HCT116 (cell line): Measurements from ENCODE around the gene SERINC5.

ENCODE experiments used
- CEBPB ChIP-seq: IDR thresholded peaks from 2 replicates; pipeline ENCODE4 v1.6.1; 2012; ENCODE audit warnings: low read depth
- EZH2 ChIP-seq: fragments of 200-600 bp; sonication (generic); IDR thresholded peaks from 2 replicates; pipeline ENCODE4 v1.6.1; 2017; ENCODE audit warnings: antibody characterized with exemption, mixed run types
- FOSL1 ChIP-seq: IDR thresholded peaks from 2 replicates; pipeline ENCODE4 v1.6.1; 2012; ENCODE audit warnings: low read depth
- POLR2A ChIP-seq: IDR thresholded peaks from 2 replicates; pipeline ENCODE4 v1.7.0; 2011; ENCODE audit warnings: borderline replicate concordance; ENCODE audit not compliant: insufficient read depth, insufficient read length; ENCODE audit errors: extremely low read depth
- POLR2AphosphoS5 ChIP-seq: IDR thresholded peaks from 2 replicates; pipeline ENCODE4 v1.6.1; 2011; ENCODE audit warnings: mild to moderate bottlenecking, low read depth, low read length, moderate library complexity
- REST ChIP-seq: IDR thresholded peaks from 2 replicates; pipeline ENCODE4 v1.6.1; 2012; ENCODE audit warnings: low read depth
- ZNF274 ChIP-seq: fragments of 200-500 bp; sonication (Bioruptor generic); IDR thresholded peaks from 2 replicates; pipeline ENCODE4 v1.6.1; 2014; ENCODE audit warnings: mild to moderate bottlenecking, low read depth, low read length, inconsistent platforms
- TF ChIP-seq, protein P1 (sequence below): IDR thresholded peaks from 2 replicates; pipeline ENCODE4 v1.6.1; 2012
- TF ChIP-seq, protein P2 (sequence below), 3 experiments: fragments of 200-600 bp in 1 of 3; sonication (generic) in 1 of 3; IDR thresholded peaks in 2 of 3; conservative IDR thresholded peaks in 1 of 3; 2 replicates each; pipeline ENCODE4 v1.5.1; 2012 to 2017; ENCODE audit warnings: low read depth in 2 of 3, low read length in 2 of 3, antibody characterized with exemption in 1 of 3, borderline replicate concordance in 1 of 3, control low read depth in 1 of 3, mild to moderate bottlenecking in 1 of 3, mixed read lengths in 1 of 3, mixed run types in 1 of 3, moderate library complexity in 1 of 3; ENCODE audit not compliant: insufficient read depth in 1 of 3
- TF ChIP-seq, protein P3 (sequence below): IDR thresholded peaks from 2 replicates; pipeline ENCODE4 v1.6.1; 2011; ENCODE audit warnings: mild to moderate bottlenecking, low read length, moderate library complexity; ENCODE audit not compliant: insufficient replicate concordance; ENCODE audit errors: extremely low read depth
- TF ChIP-seq, protein P4 (sequence below): IDR thresholded peaks from 2 replicates; pipeline ENCODE4 v1.6.1; 2012

DNA sequence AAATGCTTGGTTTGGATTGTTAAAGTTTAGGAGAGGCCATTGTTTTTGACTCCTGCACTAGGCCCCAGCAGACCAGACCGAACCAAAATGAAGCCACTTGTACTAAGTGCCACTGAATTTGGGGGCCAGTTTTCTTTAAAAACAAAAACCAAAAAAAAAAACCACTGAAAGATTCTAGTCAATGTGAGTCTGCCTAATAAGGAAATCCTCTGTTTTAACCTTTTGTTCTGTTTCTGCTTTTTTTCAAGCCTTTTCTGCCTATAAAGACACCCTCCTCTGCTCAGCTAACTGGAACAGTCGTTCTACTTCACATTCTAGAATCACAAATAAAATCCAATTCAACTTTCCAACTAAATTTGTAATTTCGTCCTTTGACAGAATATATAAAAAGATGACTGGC lies 64.9 kb downstream of the SERINC5 start:
- TF ChIP-seq EZH2, result no peak
- no peak for TF ChIP-seq POLR2A
- TF ChIP-seq, protein P1, sequence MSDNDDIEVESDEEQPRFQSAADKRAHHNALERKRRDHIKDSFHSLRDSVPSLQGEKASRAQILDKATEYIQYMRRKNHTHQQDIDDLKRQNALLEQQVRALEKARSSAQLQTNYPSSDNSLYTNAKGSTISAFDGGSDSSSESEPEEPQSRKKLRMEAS, result no peak
- TF ChIP-seq REST, result no peak
- TF ChIP-seq, protein P2, sequence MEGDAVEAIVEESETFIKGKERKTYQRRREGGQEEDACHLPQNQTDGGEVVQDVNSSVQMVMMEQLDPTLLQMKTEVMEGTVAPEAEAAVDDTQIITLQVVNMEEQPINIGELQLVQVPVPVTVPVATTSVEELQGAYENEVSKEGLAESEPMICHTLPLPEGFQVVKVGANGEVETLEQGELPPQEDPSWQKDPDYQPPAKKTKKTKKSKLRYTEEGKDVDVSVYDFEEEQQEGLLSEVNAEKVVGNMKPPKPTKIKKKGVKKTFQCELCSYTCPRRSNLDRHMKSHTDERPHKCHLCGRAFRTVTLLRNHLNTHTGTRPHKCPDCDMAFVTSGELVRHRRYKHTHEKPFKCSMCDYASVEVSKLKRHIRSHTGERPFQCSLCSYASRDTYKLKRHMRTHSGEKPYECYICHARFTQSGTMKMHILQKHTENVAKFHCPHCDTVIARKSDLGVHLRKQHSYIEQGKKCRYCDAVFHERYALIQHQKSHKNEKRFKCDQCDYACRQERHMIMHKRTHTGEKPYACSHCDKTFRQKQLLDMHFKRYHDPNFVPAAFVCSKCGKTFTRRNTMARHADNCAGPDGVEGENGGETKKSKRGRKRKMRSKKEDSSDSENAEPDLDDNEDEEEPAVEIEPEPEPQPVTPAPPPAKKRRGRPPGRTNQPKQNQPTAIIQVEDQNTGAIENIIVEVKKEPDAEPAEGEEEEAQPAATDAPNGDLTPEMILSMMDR (IDR thresholded peaks at IDR 0.05 in 2 of 3, conservative IDR thresholded peaks at IDR 0.05 in 1 of 3; ENCODE audit: borderline replicate concordance in 1 of 3, insufficient read depth in 1 of 3, low read depth in 2 of 3, low read length in 2 of 3), result no peak
- TF ChIP-seq POLR2AphosphoS5, result no peak
- TF ChIP-seq, protein P3, sequence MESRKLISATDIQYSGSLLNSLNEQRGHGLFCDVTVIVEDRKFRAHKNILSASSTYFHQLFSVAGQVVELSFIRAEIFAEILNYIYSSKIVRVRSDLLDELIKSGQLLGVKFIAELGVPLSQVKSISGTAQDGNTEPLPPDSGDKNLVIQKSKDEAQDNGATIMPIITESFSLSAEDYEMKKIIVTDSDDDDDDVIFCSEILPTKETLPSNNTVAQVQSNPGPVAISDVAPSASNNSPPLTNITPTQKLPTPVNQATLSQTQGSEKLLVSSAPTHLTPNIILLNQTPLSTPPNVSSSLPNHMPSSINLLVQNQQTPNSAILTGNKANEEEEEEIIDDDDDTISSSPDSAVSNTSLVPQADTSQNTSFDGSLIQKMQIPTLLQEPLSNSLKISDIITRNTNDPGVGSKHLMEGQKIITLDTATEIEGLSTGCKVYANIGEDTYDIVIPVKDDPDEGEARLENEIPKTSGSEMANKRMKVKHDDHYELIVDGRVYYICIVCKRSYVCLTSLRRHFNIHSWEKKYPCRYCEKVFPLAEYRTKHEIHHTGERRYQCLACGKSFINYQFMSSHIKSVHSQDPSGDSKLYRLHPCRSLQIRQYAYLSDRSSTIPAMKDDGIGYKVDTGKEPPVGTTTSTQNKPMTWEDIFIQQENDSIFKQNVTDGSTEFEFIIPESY, result no peak
- no peak for TF ChIP-seq CEBPB
- TF ChIP-seq ZNF274, result no peak
- TF ChIP-seq, protein P4, sequence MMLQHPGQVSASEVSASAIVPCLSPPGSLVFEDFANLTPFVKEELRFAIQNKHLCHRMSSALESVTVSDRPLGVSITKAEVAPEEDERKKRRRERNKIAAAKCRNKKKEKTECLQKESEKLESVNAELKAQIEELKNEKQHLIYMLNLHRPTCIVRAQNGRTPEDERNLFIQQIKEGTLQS, result no peak
- TF ChIP-seq FOSL1, result no peak
